ENCODE measurements around the gene PAPLN. TPM values are rescaled to one million over a fixed set of nuclear protein-coding genes. Genes with fewer than 3 reads are reported as not detected.

The PAPLN gene
- total RNA-seq, 2 donors from 2014 or later = 5.1 to 6.7 TPM

- no peak overlapping the region for H3K27ac ChIP-seq
- no peaks in the 10 kb centered on the region for H3K27me3 ChIP-seq
- H3K4me1 ChIP-seq = no peaks in the 10 kb centered on the region
- H3K4me3 ChIP-seq = no peak overlapping the region
- H3K9me3 ChIP-seq = no peaks in the 10 kb centered on the region
- H3K36me3 ChIP-seq = peaks cover 50% of the 10 kb centered on the region
- TF ChIP-seq CTCF (IDR thresholded peaks at IDR 0.05) = no peak
- DNase-seq (ENCODE audit: low spot score) = no peak
These were observed 39.5 kb downstream of the PAPLN start for GRCh38 chr14:73276836-73277235.

- Histone ChIP-seq H3K27me3 (no peaks in the 10 kb centered on the region), H3K4me1 (no peaks in the 10 kb centered on the region), H3K36me3 (peaks cover 56% of the 10 kb centered on the region), H3K27ac (no peak overlapping the region), H3K9me3 (no peaks in the 10 kb centered on the region), H3K4me3 (no peak overlapping the region)
- DNase-seq (ENCODE audit: low spot score) = no peak
- TF ChIP-seq CTCF (IDR thresholded peaks at IDR 0.05) = no peak
These were observed 40.1 kb downstream of the PAPLN start for GRCh38 chr14:73277376-73277775.

DNA sequence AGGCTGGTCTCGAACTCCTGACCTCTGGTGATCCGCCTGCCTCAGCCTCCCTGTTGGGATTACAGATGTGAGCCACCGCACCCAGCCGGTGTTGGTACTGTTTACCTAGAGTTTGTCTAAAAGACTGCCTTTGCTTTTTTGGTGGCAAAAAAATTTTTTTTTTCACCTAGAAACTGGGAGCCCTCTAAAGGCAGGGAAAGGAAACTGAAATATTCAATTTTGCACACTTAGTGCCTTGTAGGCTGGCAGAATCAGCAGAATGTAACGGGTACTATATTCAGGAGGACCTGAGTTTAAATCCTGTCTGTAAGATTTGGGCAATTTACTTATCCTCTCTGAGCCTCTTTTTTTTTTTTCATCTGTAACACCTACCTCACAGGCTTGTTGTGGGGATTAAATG lies 43.6 kb downstream of the PAPLN start:
- TF ChIP-seq CTCF (IDR thresholded peaks at IDR 0.05) = no peak
- peaks cover 71% of the 10 kb centered on the region for H3K36me3 ChIP-seq
- H3K27me3 ChIP-seq = no peaks in the 10 kb centered on the region
- H3K4me1 ChIP-seq = no peaks in the 10 kb centered on the region
- no peak for DNase-seq (ENCODE audit: low spot score)
- no peaks in the 10 kb centered on the region for H3K9me3 ChIP-seq
- H3K4me3 ChIP-seq = no peak overlapping the region
- H3K27ac ChIP-seq = no peak overlapping the region

DNA sequence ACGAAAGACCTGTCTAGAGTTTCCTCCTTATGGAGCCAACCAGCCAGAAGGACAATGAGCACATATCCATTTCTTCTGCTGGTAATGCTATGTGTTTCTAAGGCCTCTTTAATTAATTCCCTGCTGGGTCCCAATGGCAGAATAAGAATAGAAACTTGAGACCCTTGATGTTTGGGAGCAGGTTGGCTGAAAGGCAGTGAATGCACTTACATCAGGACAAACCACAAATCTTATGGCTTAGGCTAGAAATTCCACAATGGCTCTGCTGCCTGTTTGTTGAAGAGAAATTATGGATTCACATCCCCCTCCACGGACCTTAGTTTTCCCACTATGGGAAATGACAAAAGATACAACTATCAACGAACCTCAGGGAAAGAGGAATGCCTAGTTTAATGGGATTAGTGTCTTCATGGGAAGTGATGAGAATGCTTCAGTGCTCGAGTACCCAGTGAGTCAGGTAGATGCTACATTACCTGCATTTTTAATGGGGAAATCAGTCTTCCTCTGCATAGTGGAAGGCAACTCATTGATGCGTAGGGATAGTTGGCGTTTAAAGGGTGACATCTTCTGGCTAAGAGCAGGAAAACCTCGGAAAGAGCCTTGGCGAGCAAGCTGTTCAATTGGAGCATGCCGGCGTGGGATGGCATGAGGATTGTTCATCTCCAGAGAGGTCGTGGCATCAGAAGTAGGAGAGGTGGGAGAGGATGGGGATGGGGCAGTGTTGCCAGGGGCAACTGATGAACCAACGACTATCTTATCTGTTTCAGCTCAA lies 46.5 kb downstream of the PAPLN start:
- TF ChIP-seq CTCF (IDR thresholded peaks at IDR 0.05) = peak in 1 of 2 donors; percentile 42
- Histone ChIP-seq H3K4me1 (no peaks in the 10 kb centered on the region), H3K36me3 (peaks cover 64% of the 10 kb centered on the region)

DNA sequence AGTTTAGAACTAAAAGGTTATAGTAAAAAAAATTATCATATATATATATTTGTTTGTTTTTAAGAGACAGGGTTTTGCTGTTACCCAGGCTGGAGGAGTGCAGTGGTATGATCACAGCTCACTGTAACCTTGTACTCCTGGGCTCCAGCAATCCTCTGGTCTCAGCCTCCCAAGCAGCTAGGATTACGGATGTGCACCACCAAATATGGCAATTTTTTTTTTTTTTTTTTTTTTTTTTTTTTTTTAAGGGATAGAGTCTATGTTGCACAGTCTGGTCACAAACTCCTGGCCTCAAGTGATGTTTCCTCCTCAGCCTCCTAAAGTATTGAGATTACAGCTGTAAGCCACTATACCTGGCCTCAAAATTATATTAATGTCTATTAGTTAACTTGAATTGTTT lies 48.7 kb downstream of the PAPLN start:
- TF ChIP-seq CTCF (IDR thresholded peaks at IDR 0.05) = no peak
- H3K36me3 ChIP-seq = peaks cover 51% of the 10 kb centered on the region
- no peak overlapping the region for H3K27ac ChIP-seq
- no peaks in the 10 kb centered on the region for H3K27me3 ChIP-seq
- H3K4me1 ChIP-seq = no peaks in the 10 kb centered on the region
- H3K9me3 ChIP-seq = no peaks in the 10 kb centered on the region
- H3K4me3 ChIP-seq = no peak overlapping the region
- DNase-seq (ENCODE audit: low spot score) = no peak

More for the DNA sequence above, 46.5 kb downstream of the PAPLN start:
- no peak for DNase-seq (ENCODE audit: low spot score)
- H3K9me3 ChIP-seq = no peaks in the 10 kb centered on the region
- no peak overlapping the region for H3K27ac ChIP-seq
- H3K27me3 ChIP-seq = no peaks in the 10 kb centered on the region
- no peak overlapping the region for H3K4me3 ChIP-seq

GRCh38 chr14:73286598-73286997 lies 49.3 kb downstream of the PAPLN start:
- Histone ChIP-seq H3K27ac (no peak overlapping the region), H3K36me3 (peaks cover 51% of the 10 kb centered on the region), H3K9me3 (no peaks in the 10 kb centered on the region), H3K4me1 (no peaks in the 10 kb centered on the region), H3K4me3 (no peak overlapping the region), H3K27me3 (no peaks in the 10 kb centered on the region)
- DNase-seq (ENCODE audit: low spot score) = no peak
- TF ChIP-seq CTCF (IDR thresholded peaks at IDR 0.05) = no peak
